SKM-1 treated with dmso at 0.1 percent for 144 hours (cell line): ENCODE data around the gene IMPA2.
"Not testable (repeated sequence)": the region's sequence is repeated elsewhere in the genome, so short reads cannot be mapped to it uniquely, and the experiment has no call there.

Source experiments
- DNase-seq: peaks from one replicate; lab custom pipeline; 2025; ENCODE audit not compliant: unreplicated experiment; lab: John Stamatoyannopoulos, UW

The IMPA2 gene

DNA sequence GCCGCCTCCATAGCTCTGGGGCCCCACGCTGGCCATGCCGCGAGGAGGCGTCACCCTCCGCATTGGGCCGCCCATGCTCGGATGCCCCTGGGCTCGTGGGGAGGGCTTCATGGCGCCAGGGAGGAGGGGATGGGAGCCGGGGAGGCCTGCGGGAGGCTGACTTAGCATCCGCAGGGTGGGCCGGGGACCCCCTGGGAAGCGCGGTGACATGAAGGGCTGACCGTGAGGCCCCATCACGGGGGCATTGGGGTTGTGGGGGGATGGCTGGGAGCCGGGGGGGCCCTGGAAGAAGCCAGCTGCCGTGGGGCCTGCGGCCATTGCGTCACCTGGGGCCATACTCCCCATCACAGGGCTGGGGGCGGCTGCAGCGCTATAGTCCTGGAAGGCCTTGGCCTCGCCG is 86.4 kb downstream of the IMPA2 start:
- no peak for DNase-seq

DNA sequence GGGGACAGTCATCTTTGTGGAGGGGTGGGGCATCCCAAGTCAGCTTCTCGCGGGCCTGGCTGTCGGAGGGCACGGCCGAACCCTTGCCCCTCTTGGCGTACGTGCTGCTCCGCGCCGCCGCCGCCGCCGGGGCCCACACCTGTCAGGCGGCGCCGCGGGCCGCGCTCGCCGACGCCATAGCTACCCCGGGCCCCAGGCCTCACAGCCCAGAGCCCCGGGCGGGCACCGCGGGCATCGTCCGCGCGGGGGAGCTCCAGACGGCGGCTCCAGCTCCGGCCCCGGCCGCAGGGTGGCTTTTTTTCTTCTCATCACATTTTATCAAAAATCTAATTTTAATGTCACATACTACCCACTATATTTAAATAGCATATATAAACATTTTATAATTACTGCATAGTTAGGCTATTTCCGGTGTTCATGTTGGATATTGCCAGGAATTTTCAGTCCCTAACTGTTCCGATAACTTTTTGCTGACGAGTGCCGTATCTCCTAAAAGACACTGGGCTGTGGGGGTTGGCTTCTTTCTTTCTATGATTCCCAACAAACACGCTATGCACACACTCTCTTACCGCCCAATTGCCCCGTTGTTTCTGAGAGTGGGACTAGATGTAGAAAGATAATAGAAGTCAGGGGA is 87.1 kb downstream of the IMPA2 start:
- not testable (repeated sequence) for DNase-seq

DNA sequence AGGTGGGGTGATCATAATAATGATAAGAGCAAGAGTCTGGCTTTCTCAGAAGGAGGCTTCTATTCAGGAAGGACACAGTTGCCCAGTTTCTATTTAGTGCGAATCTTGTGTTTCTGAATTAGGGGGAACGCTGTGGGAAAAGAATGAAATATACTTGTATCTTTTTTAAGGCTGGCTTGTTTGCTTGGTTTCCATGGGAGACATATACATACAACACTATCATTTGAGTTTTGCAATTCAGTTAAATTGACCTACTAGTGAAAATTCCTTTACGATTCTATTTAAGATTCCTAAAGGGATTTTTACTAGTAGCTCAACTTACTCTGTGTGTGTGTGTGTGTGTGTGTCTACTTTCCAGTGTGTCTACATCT is 87.6 kb downstream of the IMPA2 start:
- no peak for DNase-seq

DNA sequence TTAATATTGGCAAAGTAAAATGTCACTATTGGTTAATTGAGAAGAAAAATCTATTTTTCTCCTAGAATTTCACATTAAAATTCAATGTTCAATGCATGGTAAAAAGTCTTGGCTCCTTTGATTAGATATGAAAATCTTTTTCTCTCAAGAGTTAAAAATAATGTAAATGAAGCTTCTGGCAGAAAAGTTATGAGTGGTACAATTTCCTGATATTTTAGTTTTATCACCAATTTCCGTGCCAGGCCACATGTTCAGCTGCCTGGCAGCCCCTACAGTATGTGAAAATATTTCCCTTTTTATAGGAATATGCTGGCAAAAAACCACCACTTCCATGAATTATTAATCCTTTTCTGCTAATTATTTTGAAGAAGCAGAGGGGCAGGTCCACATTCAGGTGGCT is 89.8 kb downstream of the IMPA2 start:
- not testable (repeated sequence) for DNase-seq

DNA sequence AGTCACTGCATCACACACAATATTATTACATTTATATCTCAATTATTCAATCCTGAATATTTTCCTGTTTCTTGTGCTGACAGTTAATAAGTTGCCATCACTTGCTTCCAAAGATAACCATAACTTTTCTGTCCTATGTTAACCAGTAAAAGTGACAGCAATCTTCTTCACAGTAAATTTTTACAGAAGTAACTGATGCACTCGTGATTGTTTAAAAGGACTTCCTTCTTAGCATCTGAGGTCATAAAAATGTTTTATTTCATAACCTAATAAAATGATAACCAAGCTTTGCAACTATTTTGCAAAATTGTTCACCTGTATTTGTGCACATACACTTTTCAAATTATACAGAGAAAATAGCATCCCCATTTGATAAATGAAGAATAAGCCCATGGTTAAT is 91.7 kb downstream of the IMPA2 start:
- no peak for DNase-seq

DNA sequence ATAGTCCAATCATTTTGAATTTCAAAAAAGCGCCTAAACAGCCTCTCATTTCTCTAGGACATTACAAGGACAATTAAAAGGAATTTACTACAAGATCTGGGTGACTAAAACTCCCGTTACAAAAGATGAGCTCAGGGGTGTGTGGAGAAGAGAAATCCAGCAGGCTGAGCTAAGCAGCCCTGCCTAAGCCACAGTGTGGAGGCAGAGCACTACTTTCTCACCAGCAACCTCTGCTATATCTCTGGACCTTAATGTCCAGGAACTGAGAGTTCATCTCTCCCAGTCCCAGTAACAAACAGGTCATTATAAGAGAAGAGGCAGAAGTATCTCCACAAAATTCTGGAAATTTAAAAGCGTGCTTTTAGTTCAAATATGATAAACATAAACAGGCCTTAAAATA is 93.4 kb downstream of the IMPA2 start:
- no peak for DNase-seq

DNA sequence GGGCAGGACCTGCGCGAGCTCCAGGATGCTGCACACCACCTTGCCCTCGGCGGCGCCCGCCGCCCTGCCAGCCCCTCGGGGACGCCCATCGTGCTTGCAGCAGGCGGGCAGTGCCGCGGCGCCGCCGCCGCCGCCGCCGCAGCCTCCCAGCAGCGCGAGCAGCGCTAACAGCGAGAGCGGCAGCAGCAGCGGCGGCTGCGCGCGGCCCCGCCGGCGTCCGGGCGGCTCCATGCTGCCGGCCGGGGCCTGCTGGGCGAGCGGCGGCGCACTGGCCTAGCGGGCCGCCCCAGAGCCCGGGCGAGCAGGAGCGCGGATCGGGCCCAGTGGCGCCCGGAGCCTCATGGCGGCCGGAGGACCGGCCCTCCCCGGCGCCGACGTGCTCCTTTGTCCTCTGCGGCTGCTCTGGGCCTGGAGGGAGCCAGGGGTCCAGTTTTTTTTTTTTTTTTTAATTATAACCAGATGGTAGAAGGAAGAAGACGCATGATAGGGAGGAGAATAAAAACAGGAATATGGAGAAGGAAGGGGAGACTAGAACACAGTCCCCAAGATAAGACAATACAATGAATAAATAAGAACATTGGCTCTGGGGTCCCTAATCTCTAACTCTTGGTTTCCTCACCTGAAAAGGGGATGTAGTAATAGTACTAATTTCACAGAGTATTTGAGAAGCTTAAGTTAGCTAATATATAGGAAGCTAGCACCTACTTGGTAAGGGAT is 95.3 kb downstream of the IMPA2 start:
- no peak for DNase-seq

DNA sequence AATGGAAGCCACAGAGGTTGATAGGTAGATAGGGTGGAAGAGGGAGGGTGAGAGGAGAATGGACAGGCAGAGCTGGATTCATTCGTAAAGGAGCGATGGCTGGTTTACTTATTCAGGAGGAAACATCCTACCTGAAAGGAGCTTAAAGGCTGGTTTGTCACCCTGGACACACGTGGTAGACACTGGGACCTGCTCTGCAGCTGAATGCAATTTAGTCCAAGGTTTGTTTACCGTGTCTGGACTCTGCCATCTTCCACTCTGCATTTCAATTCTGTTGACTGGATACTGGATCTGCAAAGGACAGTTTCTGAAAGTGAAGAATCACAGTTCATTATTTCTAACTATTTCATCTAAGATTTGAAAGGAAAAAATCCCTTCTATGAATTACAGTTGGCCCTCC is 96.7 kb downstream of the IMPA2 start:
- not testable (repeated sequence) for DNase-seq

DNA sequence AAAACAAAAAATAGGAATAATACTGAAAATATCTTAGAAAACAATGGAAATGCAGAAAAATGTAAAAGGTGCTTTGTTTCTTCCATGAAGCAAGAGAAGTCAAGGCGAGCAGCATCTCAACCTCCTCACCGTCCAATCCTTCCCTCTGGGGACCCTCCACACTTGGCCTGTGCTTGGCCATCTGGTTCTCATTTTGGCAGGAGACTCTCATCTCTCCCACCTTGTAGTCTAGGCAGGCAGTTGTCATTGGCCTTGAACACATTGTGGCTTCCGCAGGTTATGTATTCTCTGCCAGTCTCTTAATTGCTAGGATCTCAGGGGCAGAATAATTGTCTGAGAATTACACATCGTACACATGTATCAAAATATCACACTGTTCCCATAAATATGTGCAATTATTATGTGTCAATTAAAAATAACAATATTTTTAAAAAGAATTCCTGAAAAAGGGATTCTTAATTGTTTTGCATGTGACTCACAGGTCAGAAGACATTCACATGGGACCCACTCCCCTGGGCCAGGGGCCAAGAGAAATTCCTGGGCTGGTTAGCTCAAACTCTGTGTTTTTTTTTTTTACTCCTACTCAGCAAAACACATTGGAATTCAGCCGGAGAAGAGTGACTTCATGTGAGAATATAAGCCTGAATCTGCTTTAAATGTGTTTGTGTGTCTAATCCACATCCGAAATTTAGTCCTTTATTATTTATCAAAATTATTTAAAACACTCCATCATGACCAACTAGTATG is 98.4 kb downstream of the IMPA2 start:
- no peak for DNase-seq
